GM18499 (cell line): ENCODE data around the gene CACNA1G.

Experiments used
- ATAC-seq: cut with Tn5 transposase; IDR thresholded peaks from one replicate; pipeline ENCODE4 v1.9.1; 2021; ENCODE audit warnings: moderate number of reproducible peaks; ENCODE audit not compliant: insufficient read depth, unreplicated experiment

Gene CACNA1G

DNA sequence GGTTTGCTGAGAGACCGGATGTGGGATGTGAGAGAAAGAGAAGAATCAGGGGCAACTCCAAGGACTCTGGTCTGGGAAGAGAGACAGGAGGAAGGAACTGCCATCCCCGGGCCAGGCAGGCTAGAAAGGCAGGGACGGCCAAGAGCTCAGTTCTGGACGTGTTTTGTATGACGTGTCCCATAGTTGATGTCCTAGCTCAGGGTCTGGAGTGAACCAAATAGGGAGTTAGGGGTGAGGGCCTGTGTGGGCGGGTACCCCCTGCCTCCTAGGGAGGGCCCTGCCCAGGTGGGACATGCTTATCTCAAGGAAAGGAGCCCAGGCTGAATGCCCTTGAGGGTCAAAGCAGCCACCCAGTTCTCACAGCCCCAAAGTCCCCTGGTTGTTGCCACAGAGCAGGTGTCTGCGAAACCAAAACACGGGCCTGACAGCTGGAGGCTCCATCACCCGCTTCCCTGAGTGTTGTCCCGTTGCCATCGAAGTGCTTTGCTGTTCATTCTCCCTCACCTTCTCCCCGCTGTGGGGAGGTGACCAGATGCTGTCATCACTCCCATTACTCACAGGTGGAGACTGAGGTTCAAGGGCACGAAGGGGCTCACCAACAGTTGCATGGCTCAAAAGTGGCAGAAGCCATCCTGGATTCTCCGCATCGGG, 81.7 kb downstream of the CACNA1G start:
- ATAC-seq: no peak

DNA sequence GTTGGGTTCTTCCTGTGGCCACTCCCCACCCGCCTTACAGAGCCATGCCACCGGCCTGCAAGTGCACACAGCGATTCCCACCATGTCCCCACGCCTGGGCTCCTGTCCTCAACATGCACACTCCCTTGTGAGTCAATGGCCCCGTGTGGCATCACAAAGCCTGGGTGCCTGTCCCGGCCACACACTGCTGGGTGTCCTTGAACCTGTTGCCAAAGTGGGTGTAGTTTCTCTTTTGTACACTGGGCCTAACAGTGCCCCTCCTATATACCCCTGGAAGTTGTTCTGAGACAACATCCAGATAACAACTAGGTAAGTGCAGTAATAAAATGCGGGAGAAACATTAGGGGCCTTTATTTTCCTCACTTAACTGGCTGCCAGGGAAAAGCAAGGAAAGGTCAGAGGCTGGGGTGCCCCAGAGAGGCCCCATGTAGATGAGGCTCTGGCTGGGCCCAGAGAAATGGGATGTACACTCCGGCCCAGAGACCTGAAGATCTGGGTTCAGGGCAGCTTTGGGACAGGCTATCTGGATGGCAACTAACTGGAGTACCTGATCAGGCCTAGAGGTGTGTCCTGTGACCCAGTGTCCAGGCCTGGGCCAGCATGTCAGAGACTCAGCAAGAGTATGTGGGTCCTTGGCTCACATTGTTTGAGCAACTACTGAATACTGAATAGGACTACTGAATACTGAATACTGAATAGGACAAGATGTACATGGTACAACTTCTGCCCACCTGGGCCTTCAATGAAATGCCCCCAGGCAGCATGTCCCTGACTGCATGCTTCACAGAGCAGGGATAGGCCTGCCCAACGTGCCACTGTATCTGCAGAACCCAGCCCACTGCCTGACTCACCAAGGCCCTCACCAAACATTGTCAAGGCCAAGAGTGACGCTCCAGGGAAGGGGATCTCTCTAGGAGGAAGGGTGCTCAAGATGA, 82.5 kb downstream of the CACNA1G start:
- no peak for ATAC-seq

DNA sequence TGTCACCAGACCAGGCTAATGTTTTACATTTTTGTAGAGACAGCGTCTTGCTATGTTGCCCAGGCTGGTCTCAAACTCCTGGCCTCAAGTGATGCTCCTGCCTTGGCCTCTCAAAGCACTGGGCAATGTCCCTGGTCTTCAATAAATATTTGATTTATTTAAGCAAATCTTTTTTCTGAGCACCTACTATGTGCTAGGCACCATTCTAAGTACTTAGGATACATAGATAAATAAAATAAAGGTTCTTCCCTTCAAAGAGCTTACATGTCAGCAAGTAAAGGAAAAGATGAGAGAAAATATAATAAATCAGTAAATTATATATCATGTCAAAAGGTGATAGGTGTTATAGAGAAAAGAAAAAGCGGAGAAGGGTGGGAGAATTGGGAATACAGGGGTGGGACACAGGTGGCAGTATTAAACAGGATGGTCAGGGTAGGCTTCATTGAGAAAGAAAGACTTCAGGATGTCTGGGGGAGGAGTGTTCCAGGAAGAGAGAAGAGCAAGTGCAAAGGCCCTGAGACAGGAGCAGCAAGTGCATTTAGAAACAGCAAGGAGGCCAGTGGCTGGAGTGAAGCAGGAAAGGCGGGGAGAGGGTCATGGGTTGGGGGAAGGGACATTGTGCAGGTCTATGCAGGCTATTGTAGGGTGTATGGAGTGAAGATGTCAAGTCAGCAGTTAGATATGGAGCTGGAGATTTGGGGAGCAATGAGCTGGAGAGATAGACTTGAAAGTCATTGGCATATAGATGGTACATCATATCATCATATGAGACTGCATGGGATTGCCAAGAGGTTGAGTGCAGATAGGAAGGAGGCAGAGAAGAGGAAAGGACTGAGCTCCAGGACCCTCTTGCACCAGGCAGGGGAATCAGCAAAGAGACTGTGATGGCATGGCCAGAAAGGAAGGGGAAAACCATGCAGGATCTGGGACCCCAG, 85.5 kb downstream of the CACNA1G start:
- no peak for ATAC-seq

DNA sequence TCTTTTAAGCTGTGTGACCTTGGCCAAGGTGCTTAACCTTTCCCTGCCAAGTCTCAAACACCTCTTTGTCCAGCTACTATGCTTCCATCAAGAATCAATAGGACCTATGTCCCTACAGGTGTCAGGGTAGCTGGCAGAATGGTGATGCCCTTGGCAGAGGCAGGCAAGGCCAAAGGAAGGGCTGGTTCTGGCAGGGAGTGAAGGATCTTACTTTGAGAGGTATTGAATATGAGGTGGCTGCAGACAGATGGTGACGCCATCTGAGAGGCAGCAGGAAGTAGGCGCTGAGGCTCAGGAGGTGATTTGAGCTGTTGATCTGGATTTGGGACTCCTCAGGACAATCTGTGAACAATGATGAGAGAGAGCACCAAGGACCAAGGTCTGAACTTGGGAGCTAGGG, 86.7 kb downstream of the CACNA1G start:
- no peak for ATAC-seq

DNA sequence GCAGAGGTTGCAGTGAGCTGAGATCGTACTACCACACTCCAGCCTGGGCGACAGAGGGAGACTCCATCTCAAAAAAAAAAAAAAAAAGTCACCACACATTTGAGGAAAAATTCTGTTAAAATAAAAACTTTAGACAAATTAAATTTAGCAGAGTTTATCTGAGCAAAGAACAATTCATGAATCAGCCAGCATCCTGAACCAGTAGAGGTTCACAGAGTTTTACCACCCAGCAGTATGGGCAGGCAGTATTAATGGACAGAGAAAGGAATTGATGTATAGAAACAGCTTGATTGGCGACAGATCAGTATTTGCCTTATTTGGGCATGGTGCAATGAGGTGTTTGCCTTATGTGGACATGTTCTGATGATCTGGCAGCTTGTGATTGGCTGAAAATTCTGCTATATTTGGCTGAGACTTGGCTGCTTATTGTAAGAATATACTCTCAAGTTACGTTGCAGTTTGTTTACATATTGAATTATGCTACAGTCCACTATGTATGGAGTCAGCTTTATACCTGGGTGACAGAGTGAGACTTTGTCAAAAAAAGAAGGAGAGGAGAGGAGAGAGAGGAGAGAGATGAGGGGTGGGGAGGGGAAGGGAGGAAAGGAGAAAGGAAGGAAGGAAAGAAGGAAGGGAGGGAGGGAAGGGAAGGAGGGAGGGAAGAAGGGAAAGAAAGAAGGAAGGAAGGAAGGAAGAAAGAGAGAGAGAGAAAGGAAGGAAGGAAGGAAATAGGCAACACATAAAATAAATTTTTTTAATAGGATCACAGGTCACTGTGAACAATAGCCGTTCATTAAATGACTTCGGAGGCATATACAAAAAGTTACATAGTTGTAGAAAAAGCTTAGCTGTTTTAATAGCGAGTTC, 88.8 kb downstream of the CACNA1G start:
- ATAC-seq: no peak

DNA sequence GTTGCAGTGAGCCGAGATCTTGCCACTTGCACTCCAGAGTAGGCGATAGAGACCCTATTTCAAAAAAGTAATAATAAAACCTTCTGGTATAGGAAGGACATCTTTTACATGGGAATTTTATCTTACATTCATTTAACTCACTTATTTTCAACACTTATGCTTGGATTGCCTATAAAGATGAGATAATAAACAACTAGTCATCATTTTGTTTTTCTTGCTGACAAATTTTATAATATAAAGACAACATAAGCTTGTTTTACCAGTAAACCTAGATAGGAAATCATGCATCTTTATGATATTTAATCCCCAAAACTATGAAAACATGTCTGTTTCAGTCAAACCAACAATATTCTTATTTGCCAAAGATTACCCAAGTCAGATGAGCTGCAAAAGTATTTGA, 91.1 kb downstream of the CACNA1G start:
- ATAC-seq: no peak

DNA sequence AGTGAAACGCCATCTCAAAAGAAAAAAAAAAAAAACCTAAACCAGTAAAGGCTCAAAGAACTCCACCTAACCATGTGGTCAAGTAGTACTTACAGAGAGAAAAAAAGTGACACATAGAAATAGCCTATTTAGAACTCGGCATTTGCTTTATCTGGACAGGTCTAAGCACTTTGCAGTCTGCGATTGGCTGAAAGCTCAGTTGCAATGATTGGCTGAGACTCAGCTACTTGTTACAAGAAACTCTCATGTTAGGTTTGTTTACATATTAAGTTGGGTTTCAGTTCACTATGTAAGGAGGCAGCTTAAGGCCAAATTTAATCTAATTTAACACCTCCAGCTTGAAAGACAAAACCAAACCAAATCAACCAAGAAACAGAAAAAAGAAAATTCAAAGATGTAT, 93.2 kb downstream of the CACNA1G start:
- no peak for ATAC-seq

DNA sequence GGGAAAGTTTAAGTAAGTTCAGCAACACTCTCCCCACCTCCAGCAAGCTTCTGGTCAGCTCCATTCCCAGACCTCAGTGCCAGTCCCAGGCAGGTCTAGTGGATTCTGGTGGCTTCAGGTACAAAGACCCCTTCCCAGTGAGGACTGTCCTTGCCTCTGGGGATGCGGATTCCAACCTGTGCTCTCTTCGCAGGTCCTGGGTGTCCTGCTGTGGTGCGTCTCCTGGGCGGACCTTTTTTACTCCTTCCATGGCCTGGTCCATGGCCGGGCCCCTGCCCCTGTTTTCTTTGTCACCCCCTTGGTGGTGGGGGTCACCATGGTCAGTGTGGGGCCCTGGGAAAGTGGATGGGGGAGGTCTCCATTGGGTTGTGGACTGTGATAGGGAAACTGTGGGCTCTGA, 96.0 kb downstream of the CACNA1G start:
- ATAC-seq: no peak

DNA sequence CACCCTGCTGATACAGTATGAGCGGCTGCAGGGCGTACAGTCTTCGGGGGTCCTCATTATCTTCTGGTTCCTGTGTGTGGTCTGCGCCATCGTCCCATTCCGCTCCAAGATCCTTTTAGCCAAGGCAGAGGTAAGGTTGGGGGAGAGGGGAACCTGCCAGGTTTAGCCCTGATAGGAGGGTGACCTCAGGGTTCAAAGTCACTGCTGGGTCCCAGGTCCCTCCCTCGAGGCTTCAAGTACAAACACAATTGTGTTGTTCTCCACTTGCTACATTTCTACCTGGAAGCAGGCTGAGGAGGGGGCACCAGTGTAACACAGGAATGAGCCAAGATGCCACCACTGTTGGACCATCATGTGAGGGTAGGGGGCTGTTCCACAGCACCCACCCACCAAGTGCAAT, 96.5 kb downstream of the CACNA1G start:
- ATAC-seq: no peak

DNA sequence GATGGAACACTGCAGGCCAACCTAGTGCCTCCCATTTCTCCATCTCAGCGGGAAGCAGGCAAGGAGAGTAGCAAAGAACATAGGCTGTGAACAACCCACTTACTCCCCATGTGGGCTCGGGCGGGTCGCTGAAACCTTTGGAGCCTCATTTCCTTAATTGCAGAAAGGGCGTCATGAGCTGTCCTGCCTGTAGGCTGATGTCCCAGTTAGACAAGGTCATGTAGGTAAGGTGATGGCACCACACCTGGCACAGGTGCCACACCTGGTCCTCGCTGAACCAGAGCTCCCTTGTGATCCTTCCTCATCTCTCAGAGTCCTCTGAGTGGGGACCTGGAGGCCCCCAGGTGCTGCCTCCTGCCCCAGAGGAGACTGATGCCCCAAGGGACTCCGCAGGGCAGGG, 97.1 kb downstream of the CACNA1G start:
- ATAC-seq: no peak

DNA sequence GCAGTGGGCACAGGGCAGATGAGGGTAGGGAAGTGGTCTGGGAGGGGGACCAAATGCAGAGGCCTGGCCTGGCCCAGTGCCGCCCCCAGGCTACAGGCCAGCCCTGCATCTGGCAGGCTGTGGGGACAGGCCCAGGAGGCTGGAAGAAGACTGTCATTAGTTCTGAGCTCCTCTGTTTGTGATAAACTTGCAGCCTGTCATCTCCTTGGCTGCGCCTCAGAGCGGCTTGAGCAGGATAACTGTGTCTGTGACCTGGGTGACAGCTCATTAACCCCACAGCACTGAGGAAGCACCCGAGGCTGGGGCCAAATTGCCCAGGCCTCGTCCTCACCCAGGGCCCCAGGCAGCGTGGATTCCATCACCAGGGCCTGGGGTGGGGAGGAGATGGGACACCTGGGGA, 98.1 kb downstream of the CACNA1G start:
- no peak for ATAC-seq

DNA sequence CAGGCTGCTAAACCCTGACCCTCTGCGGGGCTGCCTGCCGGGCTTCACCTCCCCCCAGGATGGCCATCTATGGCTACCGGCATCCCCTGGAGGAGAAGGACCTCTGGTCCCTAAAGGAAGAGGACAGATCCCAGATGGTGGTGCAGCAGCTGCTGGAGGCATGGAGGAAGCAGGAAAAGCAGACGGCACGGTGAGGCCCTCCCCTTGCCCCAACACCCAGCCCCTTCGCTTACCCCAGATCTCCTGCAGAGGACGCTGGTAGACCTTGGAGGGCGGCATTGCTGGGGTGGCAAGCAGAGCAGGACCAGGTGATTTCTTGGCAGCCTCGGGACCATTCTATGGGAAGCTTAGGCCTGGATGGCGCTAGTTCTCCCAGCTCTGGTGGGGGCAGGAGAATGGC, 98.7 kb downstream of the CACNA1G start:
- ATAC-seq: no peak

DNA sequence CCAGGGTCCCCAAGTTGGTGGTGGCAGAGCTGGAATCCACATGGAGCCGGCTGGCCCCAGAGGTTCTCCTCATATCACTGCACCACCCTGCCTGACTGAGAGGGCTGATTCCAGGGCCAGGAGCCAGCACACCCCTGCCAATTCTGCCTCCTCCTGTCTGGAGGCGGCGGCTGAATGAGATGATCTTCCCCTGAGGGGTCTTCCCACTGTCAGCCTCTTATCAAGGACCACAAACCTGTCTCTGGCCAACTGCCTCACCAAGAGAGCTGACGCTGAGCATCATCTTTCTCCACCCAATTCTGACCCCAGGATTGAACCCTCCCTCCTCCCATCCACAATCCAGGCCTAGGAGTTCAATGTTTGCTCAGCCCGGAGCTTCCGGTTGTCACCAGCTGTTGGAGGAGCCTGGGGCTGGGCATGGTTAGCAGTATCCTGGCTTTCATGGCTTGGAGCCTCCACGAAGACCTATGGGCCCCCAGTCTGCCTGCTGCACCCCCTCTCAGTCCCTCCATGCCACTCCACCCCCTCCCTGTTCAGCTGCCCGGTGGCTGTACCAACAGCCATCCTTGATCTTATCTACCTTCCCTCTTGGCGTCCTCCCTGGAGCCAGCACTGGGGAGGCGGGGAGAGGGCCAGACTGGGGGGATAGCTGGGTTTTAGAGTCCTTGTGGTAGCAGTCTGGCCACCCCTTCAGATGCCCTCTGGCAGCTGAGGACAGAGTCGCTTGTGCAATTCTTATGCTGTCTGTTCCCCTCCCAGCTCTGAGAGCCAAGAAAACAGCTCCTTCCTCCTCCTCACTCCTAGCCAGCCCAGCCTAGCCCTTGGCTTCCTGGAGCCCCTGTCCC, 99.7 kb downstream of the CACNA1G start:
- ATAC-seq: no peak

DNA sequence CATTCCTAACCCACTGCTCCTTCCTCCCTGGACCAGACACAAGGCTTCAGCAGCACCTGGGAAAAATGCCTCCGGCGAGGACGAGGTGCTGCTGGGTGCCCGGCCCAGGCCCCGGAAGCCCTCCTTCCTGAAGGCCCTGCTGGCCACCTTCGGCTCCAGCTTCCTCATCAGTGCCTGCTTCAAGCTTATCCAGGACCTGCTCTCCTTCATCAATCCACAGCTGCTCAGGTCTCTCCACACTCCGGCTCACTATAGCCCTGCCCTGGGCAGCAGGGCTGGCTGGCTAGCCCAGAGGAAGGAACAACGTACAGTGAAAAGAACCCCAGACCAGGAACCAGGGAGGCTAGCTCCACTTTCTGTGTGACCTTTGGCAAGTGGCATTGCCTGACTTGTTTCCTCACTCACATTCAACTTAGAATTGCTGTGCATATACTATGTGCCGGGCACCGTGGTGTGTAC, 100.4 kb downstream of the CACNA1G start:
- ATAC-seq: no peak

DNA sequence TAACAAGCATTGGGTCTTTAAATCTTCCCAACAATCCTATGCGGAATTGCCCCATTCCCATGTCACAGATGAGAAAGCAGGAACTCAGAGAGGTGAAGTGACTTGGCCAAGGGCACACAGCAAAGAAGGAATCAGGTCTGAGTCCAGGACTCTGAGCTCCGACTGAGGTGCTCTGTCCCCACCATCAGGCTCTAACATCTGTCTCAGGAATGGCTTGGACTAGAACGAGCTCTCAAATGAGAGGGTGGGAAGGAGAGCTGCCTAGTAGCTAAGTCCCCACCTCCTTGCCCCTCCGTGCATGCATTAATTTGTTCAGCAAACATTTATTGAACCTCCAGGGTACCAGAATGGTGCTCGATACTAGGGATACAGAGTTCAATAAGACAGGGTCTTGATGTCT, 100.8 kb downstream of the CACNA1G start:
- no peak for ATAC-seq

DNA sequence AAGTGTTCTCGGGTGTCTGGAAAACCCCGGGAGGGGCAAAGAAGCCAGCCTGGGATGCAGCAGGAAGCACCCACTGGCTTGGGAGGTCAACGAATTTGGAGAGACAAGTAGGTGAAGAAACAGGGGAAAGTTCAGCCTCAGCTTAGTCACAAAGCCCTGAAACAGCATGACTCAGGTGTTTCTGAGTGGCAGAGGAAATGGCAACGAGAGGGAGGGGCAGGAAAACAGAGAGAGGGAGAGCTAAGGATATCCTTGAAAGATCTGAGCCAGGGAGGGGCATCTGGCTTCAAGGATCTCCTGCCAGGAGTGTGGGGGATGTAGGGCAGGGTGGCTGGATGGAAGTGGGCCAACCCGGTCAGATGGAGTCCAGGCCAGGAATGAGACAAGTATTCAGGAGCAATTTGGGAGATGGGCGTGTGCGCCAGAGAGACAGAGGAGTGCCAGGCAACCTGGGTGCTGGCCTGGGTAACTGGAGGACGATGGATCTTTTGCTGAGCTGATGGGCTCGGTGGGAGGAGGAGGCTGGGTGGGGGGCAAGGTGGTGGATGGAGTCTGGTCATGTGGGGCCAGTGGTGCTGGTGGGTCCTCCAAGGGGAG, 101.4 kb downstream of the CACNA1G start:
- no peak for ATAC-seq

DNA sequence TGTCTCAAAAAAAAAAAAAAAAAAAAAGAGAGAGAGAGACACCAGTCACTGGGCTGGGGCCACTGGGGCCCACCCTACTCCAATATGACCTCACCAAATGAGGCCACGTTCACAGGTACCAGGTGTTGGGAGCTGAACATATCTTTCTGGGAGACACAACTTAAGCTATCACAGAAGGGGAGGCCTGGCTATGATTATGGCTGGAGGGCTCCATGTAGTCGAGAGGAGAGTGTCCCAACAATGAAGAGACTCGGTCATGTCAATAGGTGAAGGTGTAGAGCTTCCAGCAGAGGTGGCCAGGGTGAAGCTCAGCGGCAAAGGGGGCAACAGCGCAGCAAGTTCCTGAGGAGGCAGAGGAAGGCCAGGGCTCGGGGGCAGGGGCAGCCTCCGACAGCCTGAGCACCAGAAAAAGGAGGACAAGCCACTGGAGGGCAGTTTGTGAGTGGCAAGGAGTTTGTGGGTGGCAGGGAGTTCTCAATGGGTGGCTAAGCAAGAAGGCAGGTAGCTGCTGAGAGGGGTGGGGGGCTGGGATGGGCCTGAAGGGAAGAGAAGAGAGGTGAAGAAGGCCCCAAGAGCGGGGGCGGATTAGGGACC, 102.2 kb downstream of the CACNA1G start:
- ATAC-seq: no peak

DNA sequence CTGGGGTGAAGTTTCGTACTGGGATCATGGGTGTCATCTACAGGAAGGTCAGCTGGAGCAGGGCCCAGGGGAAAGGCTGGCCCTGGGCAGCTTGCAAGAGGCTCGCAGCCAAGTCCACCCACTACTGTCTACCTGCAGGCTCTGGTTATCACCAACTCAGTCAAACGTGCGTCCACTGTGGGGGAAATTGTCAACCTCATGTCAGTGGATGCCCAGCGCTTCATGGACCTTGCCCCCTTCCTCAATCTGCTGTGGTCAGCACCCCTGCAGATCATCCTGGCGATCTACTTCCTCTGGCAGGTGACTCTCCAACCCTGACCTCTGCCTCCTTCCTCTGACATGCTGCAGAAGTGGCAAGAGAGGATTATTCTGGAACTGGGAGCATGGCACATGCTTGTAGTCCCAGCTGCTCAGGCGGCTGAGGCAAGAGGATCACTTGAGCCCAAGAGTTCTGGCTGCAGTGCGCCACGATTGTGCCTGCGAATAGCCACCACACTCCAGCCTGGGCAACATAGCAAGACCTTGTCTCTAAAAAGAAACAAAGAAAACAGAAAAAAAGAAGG, 103.4 kb downstream of the CACNA1G start:
- no peak for ATAC-seq
